ENCODE measurements around the gene PHF2.

DNA sequence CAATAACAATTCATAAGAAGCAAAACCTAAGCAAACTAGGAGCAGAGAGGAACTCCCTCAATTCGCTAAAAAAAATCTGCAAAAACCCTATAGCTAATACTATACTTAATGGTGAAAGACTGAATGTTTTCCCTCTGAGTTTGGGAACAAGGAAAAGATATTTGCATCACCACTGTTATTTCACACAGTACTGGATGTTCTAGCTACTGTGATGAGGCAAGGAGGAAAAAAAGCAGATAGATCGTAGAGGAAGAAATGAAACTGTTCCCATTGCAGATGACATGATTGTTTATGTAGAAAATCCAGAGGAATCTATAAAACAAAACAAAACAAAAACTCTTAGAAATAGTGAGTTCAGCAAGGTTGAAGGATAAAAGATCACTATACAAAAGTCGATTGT is 116.7 kb downstream of the PHF2 start:
- no peak for TF ChIP-seq GATA3 (IDR thresholded peaks at IDR 0.05; ENCODE audit: low read depth, low read length)
- TF ChIP-seq GATA2 (IDR thresholded peaks at IDR 0.05; ENCODE audit: low read depth, low read length) = no peak
